ENCODE results near the gene APBA1. TPM values are rescaled to one million over a fixed set of nuclear protein-coding genes. Genes with fewer than 3 reads are reported as not detected.

The APBA1 gene
- total and polyA plus RNA-seq, 2 of the 8 experiments (the other 6 are each of a cell fraction or from before 2014, with no cell fraction given): 0.36 to 0.60 TPM

DNA sequence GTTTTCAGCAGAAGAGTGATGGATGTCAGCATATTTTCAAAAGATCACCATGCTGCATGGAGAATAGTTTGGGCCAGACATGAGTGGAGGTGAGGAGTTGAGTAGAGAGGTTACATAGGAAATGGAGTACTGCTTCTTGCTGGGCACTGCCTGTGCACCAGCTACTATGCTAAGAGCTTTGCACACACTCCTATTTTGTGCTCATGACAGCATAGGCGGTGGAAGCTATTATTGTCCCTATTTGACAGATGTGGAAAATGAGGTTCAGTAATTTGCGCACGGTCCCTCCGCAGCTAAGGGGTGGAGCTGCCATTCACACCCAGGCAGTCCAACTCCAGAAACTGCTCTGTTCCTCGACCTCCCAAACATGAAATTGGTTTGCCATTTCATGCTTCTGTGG is 279.3 kb downstream of the APBA1 start:
- Histone ChIP-seq H3K4me3 (ENCODE audit: extremely low read depth in 1 of 4, insufficient read depth in 2 of 4, low read depth in 3 of 4, low read length in 4 of 4) (no peak overlapping the region), H4K8ac (ENCODE audit: extremely low read depth, insufficient read depth, low read length) (no peak overlapping the region), H4K5ac (ENCODE audit: insufficient read length, low read depth, low read length) (no peak overlapping the region), H3K4me2 (ENCODE audit: insufficient read depth in 1 of 2, low read depth in 2 of 2, low read length in 2 of 2) (no peak overlapping the region), H3K23me2 (ENCODE audit: low read depth, low read length) (no peaks in the 10 kb centered on the region), H2BK15ac (ENCODE audit: low read length) (no peak overlapping the region), H2AFZ (ENCODE audit: low read length) (no peak overlapping the region), H3K27me3 (replicated peaks in 1 of 4; ENCODE audit: control insufficient read depth in 3 of 4, extremely low read depth in 1 of 4, insufficient read depth in 3 of 4, low read length in 3 of 4) (no peaks in the 10 kb centered on the region), H4K20me1 (replicated peaks in 1 of 2; ENCODE audit: control insufficient read depth in 1 of 2, insufficient read depth in 2 of 2, low read length in 2 of 2) (no peaks in the 10 kb centered on the region), H3K79me1 (ENCODE audit: low read depth, low read length) (no peaks in the 10 kb centered on the region), H3K9ac (replicated peaks in 1 of 4; ENCODE audit: extremely low read depth in 1 of 4, low read depth in 3 of 4, low read length in 3 of 4) (no peak overlapping the region), H3K36me3 (ENCODE audit: control insufficient read depth in 2 of 4, insufficient read depth in 4 of 4, low read length in 3 of 4) (peaks cover 0 to 10% (median 2%) of the 10 kb centered on the region in 4 experiments; a peak in 3 of 8 replicates), H3K56ac (replicated peaks; ENCODE audit: insufficient read length, low read depth, low read length) (no peak overlapping the region), H2BK12ac (ENCODE audit: low read depth, low read length) (no peak overlapping the region), H3K14ac (ENCODE audit: insufficient read length) (no peak overlapping the region), H3K79me2 (ENCODE audit: control insufficient read depth in 1 of 2, insufficient read depth in 2 of 2, low read length in 2 of 2) (no peaks in the 10 kb centered on the region), H2BK20ac (ENCODE audit: low read length) (no peak overlapping the region), H4K91ac (replicated peaks; ENCODE audit: insufficient read length, low read length) (no peak overlapping the region), H2BK5ac (ENCODE audit: low read depth, low read length) (no peak overlapping the region), H3K9me3 (ENCODE audit: insufficient read depth in 2 of 2, low read depth in 1 of 2, low read length in 1 of 2) (no peaks in the 10 kb centered on the region), H3K23ac (ENCODE audit: insufficient read length) (no peak overlapping the region), H3K27ac (ENCODE audit: low read depth, low read length) (no peak overlapping the region), H2AK5ac (ENCODE audit: low read depth, low read length) (no peak overlapping the region), H3K4ac (replicated peaks; ENCODE audit: insufficient read length, low read depth, low read length) (no peak overlapping the region), H2BK120ac (replicated peaks; ENCODE audit: low read depth, low read length) (no peak overlapping the region), H3K18ac (ENCODE audit: extremely low read depth, low read length) (no peak overlapping the region), H3K4me1 (replicated peaks in 1 of 4; ENCODE audit: control insufficient read depth in 3 of 4, insufficient read depth in 4 of 4, low read length in 3 of 4) (no peaks in the 10 kb centered on the region)
- FAIRE-seq (no peak), DNase-seq (ENCODE audit: low read depth in 1 of 2, low spot score in 2 of 2) (no peak)
- WGBS, 2 experiments (ENCODE audit: extremely low coverage in 1 of 2, insufficient coverage in 1 of 2, insufficient read length in 1 of 2, insufficient replicate concordance in 2 of 2, low coverage in 1 of 2, low lambda C conversion rate in 2 of 2, missing lambda C conversion rate in 1 of 2): 95% methylated on average over 5 of the region's 5 CpGs; no CpG with 5 or more reads in 1 of the 2 experiments
- CTCF ChIA-PET (ENCODE audit: partially characterized antibody): interaction anchor here (0.8 to 1.2 kb wide), 3 partner anchors 8 to 119 kb away, joined by 3 to 4 read pairs (median 3); no protein-coding TSS in a partner anchor
- POLR2A ChIA-PET (ENCODE audit: partially characterized antibody): interaction anchor here (0.5 to 1.3 kb wide), 3 partner anchors 8 to 334 kb away, joined by 3 to 4 read pairs (median 3); no protein-coding TSS in a partner anchor
- no peak for TF ChIP-seq JUND (IDR thresholded peaks at IDR 0.05; ENCODE audit: low read length)
- TF ChIP-seq CREB1 (IDR thresholded peaks at IDR 0.05): no peak
- no peak for TF ChIP-seq SP1 (IDR thresholded peaks at IDR 0.05; ENCODE audit: low read depth, low read length)
- no peak for TF ChIP-seq BACH1 (IDR thresholded peaks at IDR 0.05; ENCODE audit: low read length)
- no peak for TF ChIP-seq SUZ12 (IDR thresholded peaks at IDR 0.05; ENCODE audit: low read length)
- TF ChIP-seq TAF1 (IDR thresholded peaks at IDR 0.05; ENCODE audit: low read depth, low read length): no peak
- TF ChIP-seq RXRA (IDR thresholded peaks at IDR 0.05; ENCODE audit: insufficient read depth, low read depth, low read length): no peak
- no peak for TF ChIP-seq NRF1 (IDR thresholded peaks at IDR 0.05; ENCODE audit: low read depth, low read length)
- TF ChIP-seq HDAC2 (IDR thresholded peaks at IDR 0.05; ENCODE audit: borderline replicate concordance in 1 of 2, low read depth in 2 of 2, low read length in 2 of 2): no peak
- TF ChIP-seq, protein P1, sequence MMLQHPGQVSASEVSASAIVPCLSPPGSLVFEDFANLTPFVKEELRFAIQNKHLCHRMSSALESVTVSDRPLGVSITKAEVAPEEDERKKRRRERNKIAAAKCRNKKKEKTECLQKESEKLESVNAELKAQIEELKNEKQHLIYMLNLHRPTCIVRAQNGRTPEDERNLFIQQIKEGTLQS (IDR thresholded peaks at IDR 0.05; ENCODE audit: insufficient read depth, low read depth, low read length): no peak
- no peak for TF ChIP-seq ZNF274 (IDR thresholded peaks at IDR 0.05; ENCODE audit: borderline replicate concordance, extremely low read depth, low read length)
- no peak for TF ChIP-seq POLR2AphosphoS5 (IDR thresholded peaks at IDR 0.05; ENCODE audit: low read depth, low read length)
- TF ChIP-seq ASH2L (IDR thresholded peaks at IDR 0.05; ENCODE audit: low read length): no peak
- TF ChIP-seq SIN3A (conservative IDR thresholded peaks at IDR 0.05 in 1 of 2, IDR thresholded peaks at IDR 0.05 in 1 of 2; ENCODE audit: low read depth in 1 of 2, low read length in 2 of 2): no peak

Measured in H1 (cell line).